Endothelial cell of umbilical vein (primary cell): ENCODE measurements around the gene TBL3. TPM values are rescaled to one million over a fixed set of nuclear protein-coding genes. Genes with fewer than 3 reads are reported as not detected.

Source experiments
- BruUV-seq: library from RNA; stranded (reverse); fragments of 400-500 nt; replicated peaks from 2 replicates; lab custom pipeline; 2021; lab: Mats Ljungman, UMichigan
- CTCF ChIA-PET: fragments of 300-600, 350-600 bp; sonication (Branson Sonifier 250); formaldehyde crosslinking; loops from one replicate; lab custom pipeline; 2021; ENCODE audit warnings: antibody characterized with exemption, inconsistent platforms; lab: Charles Lee
- POLR2A ChIA-PET: fragments of 300-600, 350-600 bp; sonication (Branson Sonifier 250); formaldehyde crosslinking; loops from one replicate; lab custom pipeline; 2021; ENCODE audit warnings: antibody characterized with exemption, inconsistent platforms; lab: Charles Lee
- DNase-seq: peaks from one replicate; pipeline ENCODE4 v3.0.0-alpha.2; 2011; ENCODE audit warnings: low read depth, low spot score
- FAIRE-seq: peaks from 2 replicates; lab custom pipeline; 2011; peaks lifted over from hg19 to GRCh38; lab: Jason Lieb, UNC
- H2AFZ ChIP-seq: 2 replicates; pipeline ENCODE4 v1.6.0; 2012; ENCODE audit warnings: low read depth, low read length, control low read depth, inconsistent platforms
- H3K27ac ChIP-seq: 2 replicates; pipeline ENCODE4 v1.5.1; 2011; ENCODE audit warnings: low read depth, mild to moderate bottlenecking, control low read depth, low read length, moderate library complexity; ENCODE audit not compliant: insufficient read depth
- H3K27me3 ChIP-seq, 2 experiments: 2 replicates each; pipeline versions ENCODE4 v1.6.0 to v1.6.1; 2011; ENCODE audit warnings: low read length in 2 of 2, mixed read lengths in 1 of 2; ENCODE audit not compliant: control insufficient read depth in 2 of 2, insufficient read depth in 2 of 2
- H3K36me3 ChIP-seq, 2 experiments: 2 replicates in 1 of 2; 3 replicates in 1 of 2; pipeline ENCODE4 v1.5.1; 2011; ENCODE audit warnings: low read length in 2 of 2, mild to moderate bottlenecking in 1 of 2, moderate library complexity in 1 of 2; ENCODE audit not compliant: control insufficient read depth in 2 of 2, insufficient read depth in 2 of 2; ENCODE audit errors: extremely low read depth in 1 of 2
- H3K4me1 ChIP-seq: 3 replicates; pipeline ENCODE4 v1.5.1; 2011; ENCODE audit warnings: mild to moderate bottlenecking, low read length; ENCODE audit not compliant: control insufficient read depth, insufficient read depth; ENCODE audit errors: extremely low read depth
- H3K4me2 ChIP-seq: 2 replicates; pipeline ENCODE4 v1.6.1; 2011; ENCODE audit warnings: low read length, control low read depth, mixed read lengths; ENCODE audit not compliant: insufficient read depth
- H3K4me3 ChIP-seq, 3 experiments: fragments of 200-600 bp in 1 of 3; sonication (generic), shearing (Covaris generic) in 1 of 3; replicated peaks in 1 of 3; 2 replicates each; pipeline ENCODE4 v1.5.1; 2011 to 2016; ENCODE audit warnings: control low read depth in 3 of 3, low read length in 3 of 3, mild to moderate bottlenecking in 2 of 3, inconsistent platforms in 1 of 3, low read depth in 1 of 3, moderate library complexity in 1 of 3; ENCODE audit not compliant: insufficient read depth in 1 of 3
- H3K79me2 ChIP-seq: 2 replicates; pipeline ENCODE4 v1.6.0; 2012; ENCODE audit warnings: low read length, inconsistent platforms; ENCODE audit not compliant: control insufficient read depth, insufficient read depth
- H3K9ac ChIP-seq: replicated peaks from 2 replicates; pipeline ENCODE3; 2011; ENCODE audit warnings: low read length, control low read depth; ENCODE audit not compliant: insufficient read depth; ENCODE audit errors: extremely low read depth
- H3K9me1 ChIP-seq: replicated peaks from 3 replicates; pipeline ENCODE4 v1.6.0; 2011; ENCODE audit warnings: mild to moderate bottlenecking, low read length; ENCODE audit not compliant: control insufficient read depth, insufficient read depth; ENCODE audit errors: extremely low read depth
- H3K9me3 ChIP-seq: replicated peaks from 2 replicates; pipeline ENCODE4 v1.5.1; 2012; ENCODE audit warnings: low read length, inconsistent platforms; ENCODE audit not compliant: control insufficient read depth, insufficient read depth
- H4K20me1 ChIP-seq: replicated peaks from 2 replicates; pipeline ENCODE3; 2011; ENCODE audit warnings: mild to moderate bottlenecking, low read length; ENCODE audit not compliant: control insufficient read depth, insufficient read depth; ENCODE audit errors: extremely low read depth
- FOS ChIP-seq: IDR thresholded peaks from 2 replicates; pipeline ENCODE4 v1.6.1; 2011; ENCODE audit warnings: mild to moderate bottlenecking, low read length, moderate library complexity, borderline replicate concordance; ENCODE audit not compliant: insufficient read depth
- GATA2 ChIP-seq: IDR thresholded peaks from 2 replicates; pipeline ENCODE4 v1.7.0; 2011; ENCODE audit warnings: low read depth, mild to moderate bottlenecking, moderate library complexity, mixed read lengths, low read length; ENCODE audit not compliant: insufficient read length, insufficient read depth
- POLR2A ChIP-seq: IDR thresholded peaks from 2 replicates; pipeline ENCODE4 v1.6.1; 2012; ENCODE audit warnings: low read depth, mild to moderate bottlenecking, control low read depth, low read length
- POLR2AphosphoS5 ChIP-seq: IDR thresholded peaks from 2 replicates; pipeline ENCODE4 v1.6.1; 2012; ENCODE audit warnings: low read depth, mild to moderate bottlenecking, control low read depth, low read length, moderate library complexity; ENCODE audit not compliant: insufficient read depth
- dilution Hi-C: fragments of 300-500 bp; cut with MboI; formaldehyde crosslinking; loops from one replicate; pipeline ENCODE4 v1.15.0; 2019; ENCODE audit warnings: low sequenced_read_pairs; ENCODE audit not compliant: extremely low pct_ligation_motif_present
- intact Hi-C: fragments of 100-400 bp; cut with micrococcal nuclease; formaldehyde crosslinking; loops from one replicate; pipeline ENCODE4 v1.10.0; 2022
- polyA plus RNA-seq, 4 experiments: library from polyadenylated mRNA; depleted of rRNA in 3 of 4; stranded (reverse) in 3 of 4; unstranded in 1 of 4; fragments of >200 nt; gene quantifications; 2 replicates each; pipeline versions ENCODE4 v1.2.1 to v1.2.3, GENCODE V29; 2011 to 2012; ENCODE audit warnings: missing spikeins in 1 of 4
- total RNA-seq: library from RNA; stranded (reverse); gene quantifications from 2 replicates; pipeline ENCODE4 v1.2.3, GENCODE V29; 2021
- TF ChIP-seq, protein P1 (sequence below), 2 donors: IDR thresholded peaks; 1 replicate in 1 of 2; 2 replicates in 1 of 2; pipeline ENCODE4 v1.5.1; 2011; ENCODE audit warnings: low read length in 2 of 2, mild to moderate bottlenecking in 2 of 2, moderate library complexity in 2 of 2, control low read depth in 1 of 2, inconsistent platforms in 1 of 2, low read depth in 1 of 2; ENCODE audit not compliant: insufficient read depth in 1 of 2; ENCODE audit errors: extremely low read depth in 1 of 2

TBL3 gene
- total and polyA plus RNA-seq, 2 donors (not counting 3 experiments of a cell fraction or from before 2014, with no cell fraction given), result 42.2 to 77.1 TPM

DNA sequence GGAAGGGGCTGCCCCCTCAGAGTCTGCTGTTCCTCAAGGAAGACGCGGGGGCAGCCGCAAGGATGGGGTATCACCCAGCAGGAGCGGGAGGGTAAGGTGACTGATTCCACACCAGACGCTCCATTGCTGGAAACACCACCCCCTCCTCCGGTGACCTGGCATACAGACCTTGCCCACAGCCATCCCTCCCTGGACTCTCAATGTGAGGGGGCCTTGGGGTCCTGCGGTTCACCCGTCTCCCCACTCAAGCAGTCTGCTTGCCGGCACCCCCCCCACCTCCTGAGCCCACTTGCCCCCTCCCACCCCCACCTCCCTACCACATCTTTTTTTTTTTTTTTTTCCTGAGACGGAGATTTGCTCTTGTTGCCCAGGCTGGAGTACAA, 41.5 kb upstream of the TBL3 start:
- Histone ChIP-seq H3K4me1 (no peaks in the 10 kb centered on the region), H3K4me3 (no peak overlapping the region), H3K27ac (no peak overlapping the region), H3K9ac (no peak overlapping the region), H3K27me3 (no peaks in the 10 kb centered on the region), H4K20me1 (no peaks in the 10 kb centered on the region), H3K4me2 (no peak overlapping the region), H3K79me2 (no peaks in the 10 kb centered on the region), H3K36me3 (no peaks in the 10 kb centered on the region), H2AFZ (peak overlapping the region; percentile 84), H3K9me3 (no peaks in the 10 kb centered on the region), H3K9me1 (no peaks in the 10 kb centered on the region)
- no TSS peak for BruUV-seq
- dilution Hi-C loops (no loop called here), intact Hi-C loops (no loop called here)
- no peak for DNase-seq
- CTCF ChIA-PET, result interaction anchor here (1.2 kb wide), 1 partner anchor 66 kb away, joined by 3 read pairs; no protein-coding TSS in a partner anchor
- no peak for FAIRE-seq
- TF ChIP-seq FOS (no peak), POLR2A (no peak), POLR2AphosphoS5 (no peak), GATA2 (no peak)
- TF ChIP-seq, protein P1, sequence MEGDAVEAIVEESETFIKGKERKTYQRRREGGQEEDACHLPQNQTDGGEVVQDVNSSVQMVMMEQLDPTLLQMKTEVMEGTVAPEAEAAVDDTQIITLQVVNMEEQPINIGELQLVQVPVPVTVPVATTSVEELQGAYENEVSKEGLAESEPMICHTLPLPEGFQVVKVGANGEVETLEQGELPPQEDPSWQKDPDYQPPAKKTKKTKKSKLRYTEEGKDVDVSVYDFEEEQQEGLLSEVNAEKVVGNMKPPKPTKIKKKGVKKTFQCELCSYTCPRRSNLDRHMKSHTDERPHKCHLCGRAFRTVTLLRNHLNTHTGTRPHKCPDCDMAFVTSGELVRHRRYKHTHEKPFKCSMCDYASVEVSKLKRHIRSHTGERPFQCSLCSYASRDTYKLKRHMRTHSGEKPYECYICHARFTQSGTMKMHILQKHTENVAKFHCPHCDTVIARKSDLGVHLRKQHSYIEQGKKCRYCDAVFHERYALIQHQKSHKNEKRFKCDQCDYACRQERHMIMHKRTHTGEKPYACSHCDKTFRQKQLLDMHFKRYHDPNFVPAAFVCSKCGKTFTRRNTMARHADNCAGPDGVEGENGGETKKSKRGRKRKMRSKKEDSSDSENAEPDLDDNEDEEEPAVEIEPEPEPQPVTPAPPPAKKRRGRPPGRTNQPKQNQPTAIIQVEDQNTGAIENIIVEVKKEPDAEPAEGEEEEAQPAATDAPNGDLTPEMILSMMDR (IDR thresholded peaks at IDR 0.05; ENCODE audit: extremely low read depth in 1 of 2, insufficient read depth in 1 of 2, low read depth in 1 of 2, low read length in 2 of 2), result no peak
- POLR2A ChIA-PET, result no interaction called here
